HTERT RPE-1 (cell line): ENCODE results near the gene BOLA3.
"Not testable (repeated sequence)": the region's sequence is repeated elsewhere in the genome, so short reads cannot be mapped to it uniquely, and the experiment has no call there.

Experiments
- in situ Hi-C: fragments of 300-500 bp; cut with MboI; formaldehyde crosslinking; loops from 4 replicates; pipeline ENCODE4 v1.14.3; 2020; ENCODE audit warnings: low sequenced_read_pairs

BOLA3 gene

GRCh38 chr2:74149570-74150319 is 2.0 kb upstream of the BOLA3 start:
- in situ Hi-C loops: no loop called here

- in situ Hi-C loops: no loop called here
These were observed 1.5 kb upstream of the BOLA3 start for GRCh38 chr2:74149247-74149525.

- in situ Hi-C loops: no loop called here
These were observed 940 bp upstream of the BOLA3 start for GRCh38 chr2:74148457-74149246.

- in situ Hi-C loops: no loop called here
These were observed 584 bp downstream of the BOLA3 start for GRCh38 chr2:74146929-74147726.

- in situ Hi-C loops: no loop called here
These were observed 5.4 kb downstream of the BOLA3 start for GRCh38 chr2:74142340-74142739.

GRCh38 chr2:74138600-74139323 is 8.9 kb downstream of the BOLA3 start:
- in situ Hi-C loops: no loop called here

GRCh38 chr2:74137651-74138599 is 9.8 kb downstream of the BOLA3 start:
- in situ Hi-C loops: no loop called here

GRCh38 chr2:74131901-74132300 is 15.8 kb downstream of the BOLA3 start:
- in situ Hi-C loops: no loop called here

- in situ Hi-C loops: no loop called here
These were observed 17.3 kb downstream of the BOLA3 start for GRCh38 chr2:74130211-74130995.

GRCh38 chr2:74128206-74128605 is 19.5 kb downstream of the BOLA3 start:
- in situ Hi-C loops: no loop called here

- in situ Hi-C loops: not testable (repeated sequence)
These were observed 23.8 kb downstream of the BOLA3 start for GRCh38 chr2:74123955-74124354.

GRCh38 chr2:74121846-74122245 is 25.9 kb downstream of the BOLA3 start:
- in situ Hi-C loops: not testable (repeated sequence)

- in situ Hi-C loops: no loop called here
These were observed 27.5 kb downstream of the BOLA3 start for GRCh38 chr2:74119912-74120825.

- in situ Hi-C loops: no loop called here
These were observed 28.4 kb downstream of the BOLA3 start for GRCh38 chr2:74119339-74119738.

GRCh38 chr2:74111380-74111779 is 36.3 kb downstream of the BOLA3 start:
- in situ Hi-C loops: no loop called here

GRCh38 chr2:74110537-74110936 is 37.2 kb downstream of the BOLA3 start:
- in situ Hi-C loops: no loop called here

GRCh38 chr2:74109551-74109950 is 38.2 kb downstream of the BOLA3 start:
- in situ Hi-C loops: no loop called here

- in situ Hi-C loops: no loop called here
These were observed 40.6 kb downstream of the BOLA3 start for GRCh38 chr2:74107071-74107470.
